Brain pericyte (primary cell): Measurements from ENCODE around the gene SOX30.

Experiments used
- DNase-seq: peaks from one replicate; pipeline ENCODE4 v3.0.0-alpha.2; 2012; ENCODE audit warnings: low read depth, low spot score

Gene SOX30

GRCh38 chr5:157659868-157660660, 7.8 kb upstream of the SOX30 start:
- DNase-seq = no peak

GRCh38 chr5:157658893-157659292, 6.7 kb upstream of the SOX30 start:
- DNase-seq = no peak

GRCh38 chr5:157657516-157657915, 5.3 kb upstream of the SOX30 start:
- no peak for DNase-seq

- no peak for DNase-seq
Observed at GRCh38 chr5:157651623-157652376, 438 bp downstream of the SOX30 start.

GRCh38 chr5:157650991-157651611, 1.1 kb downstream of the SOX30 start:
- no peak for DNase-seq

- DNase-seq = no peak
Observed at GRCh38 chr5:157649101-157649500, 3.1 kb downstream of the SOX30 start.

GRCh38 chr5:157648275-157648990, 3.8 kb downstream of the SOX30 start:
- DNase-seq = no peak

- DNase-seq = no peak
Observed at GRCh38 chr5:157640406-157641066, 11.7 kb downstream of the SOX30 start.

- no peak for DNase-seq
Observed at GRCh38 chr5:157630341-157630740, 21.9 kb downstream of the SOX30 start.

- DNase-seq = no peak
Observed at GRCh38 chr5:157626831-157627230, 25.4 kb downstream of the SOX30 start.

GRCh38 chr5:157624144-157624543, 28.1 kb downstream of the SOX30 start:
- no peak for DNase-seq

- DNase-seq = no peak
Observed at GRCh38 chr5:157620776-157621175, 31.5 kb downstream of the SOX30 start.

GRCh38 chr5:157618191-157618765, 34.0 kb downstream of the SOX30 start:
- DNase-seq = no peak

GRCh38 chr5:157616785-157617184, 35.5 kb downstream of the SOX30 start:
- DNase-seq = no peak

- no peak for DNase-seq
Observed at GRCh38 chr5:157613385-157614245, 38.6 kb downstream of the SOX30 start.

GRCh38 chr5:157612581-157612980, 39.7 kb downstream of the SOX30 start:
- DNase-seq = no peak

- no peak for DNase-seq
Observed at GRCh38 chr5:157611571-157612476, 40.4 kb downstream of the SOX30 start.

- no peak for DNase-seq
Observed at GRCh38 chr5:157610990-157611389, 41.2 kb downstream of the SOX30 start.

- DNase-seq = no peak
Observed at GRCh38 chr5:157608972-157609565, 43.2 kb downstream of the SOX30 start.
